Measurements from ENCODE around the gene ADARB2. TPM values are rescaled to one million over a fixed set of nuclear protein-coding genes. Genes with fewer than 3 reads are reported as not detected.

The ADARB2 gene
- total and polyA plus RNA-seq, 2 experiments from 2014 or later = 2.0 to 5.0 TPM

DNA sequence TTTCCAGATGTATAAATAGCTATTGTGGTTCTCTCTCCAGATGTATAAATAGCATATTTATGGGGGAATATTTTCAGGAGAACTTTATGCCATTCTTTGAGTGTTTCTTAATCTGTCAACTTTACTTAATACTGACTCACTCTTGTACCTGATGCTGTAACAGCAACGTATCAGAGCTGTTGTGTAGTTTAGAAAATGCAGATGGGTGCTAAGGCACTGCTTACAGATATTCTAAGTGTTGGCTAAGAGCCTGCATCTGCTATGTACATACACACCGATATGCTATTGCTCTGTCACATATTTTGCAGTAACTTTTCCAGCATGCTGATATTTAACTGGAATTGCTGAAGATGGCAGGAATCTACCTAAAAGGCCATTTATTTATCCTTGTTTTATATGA, 609.2 kb downstream of the ADARB2 start:
- Mint-ChIP-seq H3K27ac (no peak overlapping the region), H3K4me1 (no peaks in the 10 kb centered on the region), H3K36me3 (ENCODE audit: low read depth) (peaks cover 50% of the 10 kb centered on the region; the same call in 2 of the 3 replicates), H3K9me3 (no peaks in the 10 kb centered on the region), H3K4me3 (no peak overlapping the region), H3K27me3 (ENCODE audit: insufficient read depth, low read depth, poor library complexity) (no peaks in the 10 kb centered on the region)
- no peaks in the 10 kb centered on the region for H3K9me2 ChIP-seq (ENCODE audit: insufficient read depth)
- ATAC-seq (no peak), DNase-seq (ENCODE audit: low spot score) (no peak)
- no peak overlapping the region for H3K4me2 ChIP-seq
- H4K20me1 ChIP-seq (replicated peaks; ENCODE audit: insufficient read depth) = no peaks in the 10 kb centered on the region; the same call in none of the 2 replicates
- no peak overlapping the region for H2AFZ ChIP-seq
- no peak overlapping the region for H3K27ac ChIP-seq (ENCODE audit: low read depth)
- H3F3A ChIP-seq (replicated peaks; ENCODE audit: low read depth) = no peaks in the 10 kb centered on the region
- TF ChIP-seq, protein P1, sequence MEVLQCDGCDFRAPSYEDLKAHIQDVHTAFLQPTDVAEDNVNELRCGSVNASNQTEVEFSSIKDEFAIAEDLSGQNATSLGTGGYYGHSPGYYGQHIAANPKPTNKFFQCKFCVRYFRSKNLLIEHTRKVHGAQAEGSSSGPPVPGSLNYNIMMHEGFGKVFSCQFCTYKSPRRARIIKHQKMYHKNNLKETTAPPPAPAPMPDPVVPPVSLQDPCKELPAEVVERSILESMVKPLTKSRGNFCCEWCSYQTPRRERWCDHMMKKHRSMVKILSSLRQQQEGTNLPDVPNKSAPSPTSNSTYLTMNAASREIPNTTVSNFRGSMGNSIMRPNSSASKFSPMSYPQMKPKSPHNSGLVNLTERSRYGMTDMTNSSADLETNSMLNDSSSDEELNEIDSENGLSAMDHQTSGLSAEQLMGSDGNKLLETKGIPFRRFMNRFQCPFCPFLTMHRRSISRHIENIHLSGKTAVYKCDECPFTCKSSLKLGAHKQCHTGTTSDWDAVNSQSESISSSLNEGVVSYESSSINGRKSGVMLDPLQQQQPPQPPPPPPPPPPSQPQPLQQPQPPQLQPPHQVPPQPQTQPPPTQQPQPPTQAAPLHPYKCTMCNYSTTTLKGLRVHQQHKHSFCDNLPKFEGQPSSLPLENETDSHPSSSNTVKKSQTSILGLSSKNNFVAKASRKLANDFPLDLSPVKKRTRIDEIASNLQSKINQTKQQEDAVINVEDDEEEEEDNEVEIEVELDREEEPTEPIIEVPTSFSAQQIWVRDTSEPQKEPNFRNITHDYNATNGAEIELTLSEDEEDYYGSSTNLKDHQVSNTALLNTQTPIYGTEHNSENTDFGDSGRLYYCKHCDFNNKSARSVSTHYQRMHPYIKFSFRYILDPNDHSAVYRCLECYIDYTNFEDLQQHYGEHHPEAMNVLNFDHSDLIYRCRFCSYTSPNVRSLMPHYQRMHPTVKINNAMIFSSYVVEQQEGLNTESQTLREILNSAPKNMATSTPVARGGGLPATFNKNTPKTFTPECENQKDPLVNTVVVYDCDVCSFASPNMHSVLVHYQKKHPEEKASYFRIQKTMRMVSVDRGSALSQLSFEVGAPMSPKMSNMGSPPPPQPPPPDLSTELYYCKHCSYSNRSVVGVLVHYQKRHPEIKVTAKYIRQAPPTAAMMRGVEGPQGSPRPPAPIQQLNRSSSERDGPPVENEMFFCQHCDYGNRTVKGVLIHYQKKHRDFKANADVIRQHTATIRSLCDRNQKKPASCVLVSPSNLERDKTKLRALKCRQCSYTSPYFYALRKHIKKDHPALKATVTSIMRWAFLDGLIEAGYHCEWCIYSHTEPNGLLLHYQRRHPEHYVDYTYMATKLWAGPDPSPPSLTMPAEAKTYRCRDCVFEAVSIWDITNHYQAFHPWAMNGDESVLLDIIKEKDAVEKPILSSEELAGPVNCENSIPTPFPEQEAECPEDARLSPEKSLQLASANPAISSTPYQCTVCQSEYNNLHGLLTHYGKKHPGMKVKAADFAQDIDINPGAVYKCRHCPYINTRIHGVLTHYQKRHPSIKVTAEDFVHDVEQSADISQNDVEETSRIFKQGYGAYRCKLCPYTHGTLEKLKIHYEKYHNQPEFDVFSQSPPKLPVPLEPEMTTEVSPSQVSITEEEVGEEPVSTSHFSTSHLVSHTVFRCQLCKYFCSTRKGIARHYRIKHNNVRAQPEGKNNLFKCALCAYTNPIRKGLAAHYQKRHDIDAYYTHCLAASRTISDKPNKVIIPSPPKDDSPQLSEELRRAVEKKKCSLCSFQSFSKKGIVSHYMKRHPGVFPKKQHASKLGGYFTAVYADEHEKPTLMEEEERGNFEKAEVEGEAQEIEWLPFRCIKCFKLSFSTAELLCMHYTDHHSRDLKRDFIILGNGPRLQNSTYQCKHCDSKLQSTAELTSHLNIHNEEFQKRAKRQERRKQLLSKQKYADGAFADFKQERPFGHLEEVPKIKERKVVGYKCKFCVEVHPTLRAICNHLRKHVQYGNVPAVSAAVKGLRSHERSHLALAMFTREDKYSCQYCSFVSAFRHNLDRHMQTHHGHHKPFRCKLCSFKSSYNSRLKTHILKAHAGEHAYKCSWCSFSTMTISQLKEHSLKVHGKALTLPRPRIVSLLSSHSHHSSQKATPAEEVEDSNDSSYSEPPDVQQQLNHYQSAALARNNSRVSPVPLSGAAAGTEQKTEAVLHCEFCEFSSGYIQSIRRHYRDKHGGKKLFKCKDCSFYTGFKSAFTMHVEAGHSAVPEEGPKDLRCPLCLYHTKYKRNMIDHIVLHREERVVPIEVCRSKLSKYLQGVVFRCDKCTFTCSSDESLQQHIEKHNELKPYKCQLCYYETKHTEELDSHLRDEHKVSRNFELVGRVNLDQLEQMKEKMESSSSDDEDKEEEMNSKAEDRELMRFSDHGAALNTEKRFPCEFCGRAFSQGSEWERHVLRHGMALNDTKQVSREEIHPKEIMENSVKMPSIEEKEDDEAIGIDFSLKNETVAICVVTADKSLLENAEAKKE (CRISPR knock-in tag; IDR thresholded peaks at IDR 0.05) = no peak
- TF ChIP-seq EZH2phosphoT487 (IDR thresholded peaks at IDR 0.05; ENCODE audit: unreplicated experiment) (no peak), ZNF331 (CRISPR knock-in tag; IDR thresholded peaks at IDR 0.05; ENCODE audit: low read depth) (no peak), STAT1 (IDR thresholded peaks at IDR 0.05; ENCODE audit: unreplicated experiment) (no peak), CREB1 (CRISPR knock-in tag; IDR thresholded peaks at IDR 0.05; ENCODE audit: low read depth) (no peak), NANOG (IDR thresholded peaks at IDR 0.05; ENCODE audit: borderline replicate concordance) (no peak)
- TF ChIP-seq, protein P2, sequence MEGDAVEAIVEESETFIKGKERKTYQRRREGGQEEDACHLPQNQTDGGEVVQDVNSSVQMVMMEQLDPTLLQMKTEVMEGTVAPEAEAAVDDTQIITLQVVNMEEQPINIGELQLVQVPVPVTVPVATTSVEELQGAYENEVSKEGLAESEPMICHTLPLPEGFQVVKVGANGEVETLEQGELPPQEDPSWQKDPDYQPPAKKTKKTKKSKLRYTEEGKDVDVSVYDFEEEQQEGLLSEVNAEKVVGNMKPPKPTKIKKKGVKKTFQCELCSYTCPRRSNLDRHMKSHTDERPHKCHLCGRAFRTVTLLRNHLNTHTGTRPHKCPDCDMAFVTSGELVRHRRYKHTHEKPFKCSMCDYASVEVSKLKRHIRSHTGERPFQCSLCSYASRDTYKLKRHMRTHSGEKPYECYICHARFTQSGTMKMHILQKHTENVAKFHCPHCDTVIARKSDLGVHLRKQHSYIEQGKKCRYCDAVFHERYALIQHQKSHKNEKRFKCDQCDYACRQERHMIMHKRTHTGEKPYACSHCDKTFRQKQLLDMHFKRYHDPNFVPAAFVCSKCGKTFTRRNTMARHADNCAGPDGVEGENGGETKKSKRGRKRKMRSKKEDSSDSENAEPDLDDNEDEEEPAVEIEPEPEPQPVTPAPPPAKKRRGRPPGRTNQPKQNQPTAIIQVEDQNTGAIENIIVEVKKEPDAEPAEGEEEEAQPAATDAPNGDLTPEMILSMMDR (conservative IDR thresholded peaks at IDR 0.05; ENCODE audit: low read depth in 2 of 2) = no peak
- no peaks in the 10 kb centered on the region for H3K27me3 ChIP-seq (ENCODE audit: insufficient read depth)
- H3K36me3 ChIP-seq (ENCODE audit: insufficient read depth) = peaks cover 3% of the 10 kb centered on the region; the same call in 1 of the 2 replicates
- no peaks in the 10 kb centered on the region for H3K79me2 ChIP-seq (replicated peaks; ENCODE audit: insufficient read depth)
- no peaks in the 10 kb centered on the region for H3K4me1 ChIP-seq (ENCODE audit: insufficient read depth)
- H3K4me3 ChIP-seq = no peak overlapping the region
